Neural crest cell (in vitro differentiated cells): ENCODE data around the gene SH3RF2. TPM values are rescaled to one million over a fixed set of nuclear protein-coding genes. Genes with fewer than 3 reads are reported as not detected.
"Not testable (repeated sequence)": the region's sequence is repeated elsewhere in the genome, so short reads cannot be mapped to it uniquely, and the experiment has no call there.

Experiments used
- DNase-seq: peaks from one replicate; pipeline ENCODE4 v3.0.0; 2021; ENCODE audit warnings: low read depth, mixed read lengths, low spot score
- H3K27ac Mint-ChIP-seq: one replicate; pipeline ENCODE4 v1.8.0; 2021; ENCODE audit warnings: mild to moderate bottlenecking, mixed read lengths; ENCODE audit not compliant: unreplicated experiment
- H3K27me3 Mint-ChIP-seq: 2 replicates; pipeline ENCODE4 v1.8.0; 2021; ENCODE audit warnings: low read depth, mild to moderate bottlenecking, mixed read lengths
- H3K36me3 Mint-ChIP-seq: 2 replicates; pipeline ENCODE4 v1.8.0; 2021; ENCODE audit warnings: low read depth, mild to moderate bottlenecking, mixed read lengths
- H3K4me1 Mint-ChIP-seq: 2 replicates; pipeline ENCODE4 v1.8.0; 2021; ENCODE audit warnings: mixed read lengths
- H3K4me3 Mint-ChIP-seq: one replicate; pipeline ENCODE4 v1.8.0; 2021; ENCODE audit warnings: mild to moderate bottlenecking, mixed read lengths
- H3K9me3 Mint-ChIP-seq: 2 replicates; pipeline ENCODE4 v1.8.0; 2021; ENCODE audit warnings: mixed read lengths
- CTCF ChIP-seq: fragments of 200-600 bp; sonication (generic); conservative IDR thresholded peaks from 2 replicates; pipeline ENCODE4 v1.5.0; 2021; ENCODE audit warnings: antibody characterized with exemption, mild to moderate bottlenecking
- long read RNA-seq: library from polyadenylated mRNA; unstranded; transcript quantifications from one replicate; pipeline ENCODE4 v2.0.0, GENCODE V29; 2020
- total RNA-seq: library from RNA; stranded (reverse); gene quantifications from 2 replicates; pipeline ENCODE4 v1.2.1, GENCODE V29; 2021

Gene SH3RF2
- 0.72 and 1.0 TPM in 2 replicates for total RNA-seq
- long read RNA-seq = 0 reads

- peak within 1 kb of the TSS; percentile 86 for H3K4me3 Mint-ChIP-seq
- no peaks in the 10 kb centered on the region for H3K36me3 Mint-ChIP-seq
- no peak for TF ChIP-seq CTCF
- DNase-seq = peak; percentile 53
- H3K4me1 Mint-ChIP-seq = peaks cover 36% of the 10 kb centered on the region
- peaks cover 28% of the 10 kb centered on the region for H3K27me3 Mint-ChIP-seq
- H3K27ac Mint-ChIP-seq = no peak within 1 kb of the TSS
- H3K9me3 Mint-ChIP-seq = no peaks in the 10 kb centered on the region
These were observed at the start of gene SH3RF2 for GRCh38 chr5:145936401-145937131. SH3RF2 (plus strand) TSS chr5:145936578; CDS start chr5:145937929, 1,351 bp downstream.

- no peak for DNase-seq
- H3K4me3 Mint-ChIP-seq = no peak overlapping the region
- H3K27ac Mint-ChIP-seq = no peak overlapping the region
- H3K36me3 Mint-ChIP-seq = peaks cover 10% of the 10 kb centered on the region
- H3K27me3 Mint-ChIP-seq = no peaks in the 10 kb centered on the region
- H3K9me3 Mint-ChIP-seq = peaks cover 12% of the 10 kb centered on the region
- TF ChIP-seq CTCF = peak; percentile 20
- peaks cover 4% of the 10 kb centered on the region for H3K4me1 Mint-ChIP-seq
These were observed 49.2 kb upstream of the SH3RF2 start for GRCh38 chr5:145887217-145887616.

- Mint-ChIP-seq H3K27ac (no peak overlapping the region), H3K4me3 (no peak overlapping the region), H3K4me1 (peaks cover 4% of the 10 kb centered on the region), H3K36me3 (peaks cover 8% of the 10 kb centered on the region), H3K27me3 (no peaks in the 10 kb centered on the region), H3K9me3 (peaks cover 12% of the 10 kb centered on the region)
- TF ChIP-seq CTCF = peak; percentile 76
- DNase-seq = peak; percentile 26
These were observed 48.3 kb upstream of the SH3RF2 start for GRCh38 chr5:145887976-145888574.

- Mint-ChIP-seq H3K27ac (no peak overlapping the region), H3K4me3 (no peak overlapping the region), H3K9me3 (peaks cover 12% of the 10 kb centered on the region), H3K27me3 (no peaks in the 10 kb centered on the region), H3K36me3 (peaks cover 12% of the 10 kb centered on the region), H3K4me1 (peaks cover 9% of the 10 kb centered on the region)
- no peak for DNase-seq
- no peak for TF ChIP-seq CTCF
These were observed 46.8 kb upstream of the SH3RF2 start for GRCh38 chr5:145889611-145890010.

- not testable (repeated sequence) for H3K4me1 Mint-ChIP-seq, DNase-seq, H3K4me3 Mint-ChIP-seq, H3K27me3 Mint-ChIP-seq, H3K27ac Mint-ChIP-seq
- H3K36me3 Mint-ChIP-seq = peaks cover 12% of the 10 kb centered on the region
- peaks cover 12% of the 10 kb centered on the region for H3K9me3 Mint-ChIP-seq
These were observed 45.0 kb upstream of the SH3RF2 start for GRCh38 chr5:145891378-145891777.

GRCh38 chr5:145898171-145898570 is 38.2 kb upstream of the SH3RF2 start:
- no peak for DNase-seq
- H3K27ac Mint-ChIP-seq = no peak overlapping the region
- H3K27me3 Mint-ChIP-seq = no peaks in the 10 kb centered on the region
- no peak overlapping the region for H3K4me3 Mint-ChIP-seq
- H3K9me3 Mint-ChIP-seq = peaks cover 2% of the 10 kb centered on the region
- H3K36me3 Mint-ChIP-seq = peaks cover 7% of the 10 kb centered on the region
- peaks cover 5% of the 10 kb centered on the region for H3K4me1 Mint-ChIP-seq
- no peak for TF ChIP-seq CTCF
